ENCODE results near the gene RCOR1. TPM values are rescaled to one million over a fixed set of nuclear protein-coding genes. Genes with fewer than 3 reads are reported as not detected.
"Not testable (repeated sequence)": the region's sequence is repeated elsewhere in the genome, so short reads cannot be mapped to it uniquely, and the experiment has no call there.

Gene RCOR1
- total RNA-seq, 1 experiment from 2014 or later, result 102 TPM

- POLR2A ChIA-PET (ENCODE audit: low non-redundant PET), result interaction anchor here (0.6 to 1.0 kb wide), 2 partner anchors 97 to 397 kb away, joined by 3 to 4 read pairs; no protein-coding TSS in a partner anchor
- no peak for TF ChIP-seq EZH2 (IDR thresholded peaks at IDR 0.05; ENCODE audit: borderline replicate concordance, low read depth, low read length, poor library complexity, severe bottlenecking)
- TF ChIP-seq, protein P1, sequence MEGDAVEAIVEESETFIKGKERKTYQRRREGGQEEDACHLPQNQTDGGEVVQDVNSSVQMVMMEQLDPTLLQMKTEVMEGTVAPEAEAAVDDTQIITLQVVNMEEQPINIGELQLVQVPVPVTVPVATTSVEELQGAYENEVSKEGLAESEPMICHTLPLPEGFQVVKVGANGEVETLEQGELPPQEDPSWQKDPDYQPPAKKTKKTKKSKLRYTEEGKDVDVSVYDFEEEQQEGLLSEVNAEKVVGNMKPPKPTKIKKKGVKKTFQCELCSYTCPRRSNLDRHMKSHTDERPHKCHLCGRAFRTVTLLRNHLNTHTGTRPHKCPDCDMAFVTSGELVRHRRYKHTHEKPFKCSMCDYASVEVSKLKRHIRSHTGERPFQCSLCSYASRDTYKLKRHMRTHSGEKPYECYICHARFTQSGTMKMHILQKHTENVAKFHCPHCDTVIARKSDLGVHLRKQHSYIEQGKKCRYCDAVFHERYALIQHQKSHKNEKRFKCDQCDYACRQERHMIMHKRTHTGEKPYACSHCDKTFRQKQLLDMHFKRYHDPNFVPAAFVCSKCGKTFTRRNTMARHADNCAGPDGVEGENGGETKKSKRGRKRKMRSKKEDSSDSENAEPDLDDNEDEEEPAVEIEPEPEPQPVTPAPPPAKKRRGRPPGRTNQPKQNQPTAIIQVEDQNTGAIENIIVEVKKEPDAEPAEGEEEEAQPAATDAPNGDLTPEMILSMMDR (conservative IDR thresholded peaks at IDR 0.05; ENCODE audit: low read depth, low read length), result no peak
- no peaks in the 10 kb centered on the region for H3K4me1 ChIP-seq (ENCODE audit: insufficient read depth, low read length, poor library complexity, severe bottlenecking)
- no peak overlapping the region for H3K4me3 ChIP-seq (ENCODE audit: low read depth, low read length, poor library complexity, severe bottlenecking)
- H3K9me3 ChIP-seq (ENCODE audit: low read depth, low read length, poor library complexity, severe bottlenecking), result no peaks in the 10 kb centered on the region
- BruUV-seq (replicated peaks), result no TSS peak
- intact Hi-C loops (cut with micrococcal nuclease; ENCODE audit: unreplicated experiment), result no loop called here
- H3K36me3 ChIP-seq (ENCODE audit: insufficient read depth, low read length, poor library complexity, severe bottlenecking), result no peaks in the 10 kb centered on the region
- no peaks in the 10 kb centered on the region for H3K27me3 ChIP-seq (replicated peaks; ENCODE audit: insufficient read depth, low read depth, low read length, poor library complexity)
- CTCF ChIA-PET, result no interaction called here
- DNase-seq (ENCODE audit: low spot score), result no peak
- no peak overlapping the region for H3K27ac ChIP-seq (ENCODE audit: low read depth, low read length, poor library complexity, severe bottlenecking)
Observed at GRCh38 chr14:102570334-102570995, 22.0 kb upstream of the RCOR1 start.

GRCh38 chr14:102571043-102571442 is 21.4 kb upstream of the RCOR1 start:
- CTCF ChIA-PET, result no interaction called here
- no TSS peak for BruUV-seq (replicated peaks)
- Histone ChIP-seq H3K4me3 (ENCODE audit: low read depth, low read length, poor library complexity, severe bottlenecking) (no peak overlapping the region), H3K27ac (ENCODE audit: low read depth, low read length, poor library complexity, severe bottlenecking) (no peak overlapping the region), H3K4me1 (ENCODE audit: insufficient read depth, low read length, poor library complexity, severe bottlenecking) (no peaks in the 10 kb centered on the region), H3K36me3 (ENCODE audit: insufficient read depth, low read length, poor library complexity, severe bottlenecking) (no peaks in the 10 kb centered on the region), H3K27me3 (replicated peaks; ENCODE audit: insufficient read depth, low read depth, low read length, poor library complexity) (no peaks in the 10 kb centered on the region), H3K9me3 (ENCODE audit: low read depth, low read length, poor library complexity, severe bottlenecking) (no peaks in the 10 kb centered on the region)
- no peak for TF ChIP-seq EZH2 (IDR thresholded peaks at IDR 0.05; ENCODE audit: borderline replicate concordance, low read depth, low read length, poor library complexity, severe bottlenecking)
- TF ChIP-seq, protein P1 (conservative IDR thresholded peaks at IDR 0.05; ENCODE audit: low read depth, low read length), result no peak
- POLR2A ChIA-PET (ENCODE audit: low non-redundant PET), result interaction anchor here (0.6 kb wide), 1 partner anchor 398 kb away, joined by 4 read pairs; no protein-coding TSS in a partner anchor
- intact Hi-C loops (cut with micrococcal nuclease; ENCODE audit: unreplicated experiment), result no loop called here
- DNase-seq (ENCODE audit: low spot score), result no peak

DNA sequence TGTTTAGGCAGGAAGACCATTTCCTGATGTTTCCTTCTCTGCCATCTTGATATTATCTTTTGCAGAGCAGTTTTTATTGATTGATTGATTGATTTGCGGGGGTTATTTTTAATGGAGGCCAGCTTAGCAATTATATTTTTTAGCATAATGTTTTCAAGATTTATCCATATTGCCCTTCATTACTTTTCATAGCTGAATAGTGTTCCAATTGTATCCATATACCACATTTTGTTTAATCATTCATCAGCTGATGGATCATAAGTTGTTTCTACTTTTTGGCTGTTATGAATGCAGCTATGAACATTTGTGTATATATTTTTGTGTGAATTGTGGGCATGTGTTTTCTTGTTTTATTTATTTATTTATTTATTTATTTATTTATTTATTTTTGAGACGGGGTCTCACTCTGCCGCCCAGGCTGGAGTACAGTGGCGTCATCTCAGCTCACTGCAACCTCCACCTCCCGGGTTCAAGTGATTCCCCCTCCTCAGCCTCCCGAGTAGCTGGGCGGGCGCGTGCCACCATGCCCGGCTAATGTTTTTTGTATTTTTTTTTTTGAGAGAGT is 20.9 kb upstream of the RCOR1 start:
- Histone ChIP-seq H3K4me1 (ENCODE audit: insufficient read depth, low read length, poor library complexity, severe bottlenecking) (no peaks in the 10 kb centered on the region), H3K4me3 (ENCODE audit: low read depth, low read length, poor library complexity, severe bottlenecking) (no peak overlapping the region), H3K27me3 (replicated peaks; ENCODE audit: insufficient read depth, low read depth, low read length, poor library complexity) (no peaks in the 10 kb centered on the region), H3K27ac (ENCODE audit: low read depth, low read length, poor library complexity, severe bottlenecking) (no peak overlapping the region), H3K9me3 (ENCODE audit: low read depth, low read length, poor library complexity, severe bottlenecking) (no peaks in the 10 kb centered on the region), H3K36me3 (ENCODE audit: insufficient read depth, low read length, poor library complexity, severe bottlenecking) (no peaks in the 10 kb centered on the region)
- DNase-seq (ENCODE audit: low spot score), result no peak
- no TSS peak for BruUV-seq (replicated peaks)
- no peak for TF ChIP-seq EZH2 (IDR thresholded peaks at IDR 0.05; ENCODE audit: borderline replicate concordance, low read depth, low read length, poor library complexity, severe bottlenecking)
- TF ChIP-seq, protein P1 (conservative IDR thresholded peaks at IDR 0.05; ENCODE audit: low read depth, low read length), result no peak
- intact Hi-C loops (cut with micrococcal nuclease; ENCODE audit: unreplicated experiment), result no loop called here
- CTCF ChIA-PET, result no interaction called here
- POLR2A ChIA-PET (ENCODE audit: low non-redundant PET), result no interaction called here

- CTCF ChIA-PET, result interaction anchor here (0.6 kb wide), 1 partner anchor 44 kb away, joined by 6 read pairs; no protein-coding TSS in a partner anchor
- BruUV-seq (replicated peaks), result not testable (repeated sequence)
Observed at GRCh38 chr14:102573161-102573560, 19.3 kb upstream of the RCOR1 start.

More at GRCh38 chr14:102573161-102573560, 19.3 kb upstream of the RCOR1 start:
- DNase-seq (ENCODE audit: low spot score); H3K27me3 ChIP-seq (replicated peaks; ENCODE audit: insufficient read depth, low read depth, low read length, poor library complexity); POLR2A ChIA-PET (ENCODE audit: low non-redundant PET); H3K36me3 ChIP-seq (ENCODE audit: insufficient read depth, low read length, poor library complexity, severe bottlenecking); H3K4me1 ChIP-seq (ENCODE audit: insufficient read depth, low read length, poor library complexity, severe bottlenecking); H3K9me3 ChIP-seq (ENCODE audit: low read depth, low read length, poor library complexity, severe bottlenecking); H3K27ac ChIP-seq (ENCODE audit: low read depth, low read length, poor library complexity, severe bottlenecking); intact Hi-C loops (cut with micrococcal nuclease; ENCODE audit: unreplicated experiment); H3K4me3 ChIP-seq (ENCODE audit: low read depth, low read length, poor library complexity, severe bottlenecking): not testable (repeated sequence)
